Measurements from ENCODE around the gene OR4K17.
"Not testable (repeated sequence)": the region's sequence is repeated elsewhere in the genome, so short reads cannot be mapped to it uniquely, and the experiment has no call there.

OR4K17 gene

GRCh38 chr14:20110438-20110837 is at the start of gene OR4K17:
OR4K17 (plus strand) TSS chr14:20110739; CDS start chr14:20117500, 6,761 bp downstream.
- DNase-seq = no peak

DNA sequence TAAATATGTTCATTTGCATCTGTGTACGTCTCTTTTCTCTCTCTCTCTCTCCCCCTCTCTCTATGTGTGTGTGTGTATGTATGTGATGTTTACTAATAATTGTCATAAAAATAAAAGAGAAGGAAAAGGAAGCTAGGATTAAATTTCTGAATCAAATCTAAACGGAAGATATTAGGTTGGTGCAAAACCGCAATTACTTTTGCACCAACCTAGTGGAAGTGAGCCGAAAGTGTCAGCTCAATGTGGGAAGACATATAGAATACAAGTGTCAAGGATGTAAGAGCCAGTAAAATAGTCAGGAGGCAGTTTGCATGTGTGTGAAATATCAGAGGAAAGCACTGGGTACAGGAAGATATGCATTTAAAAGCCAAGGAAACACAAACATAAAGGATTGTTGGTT is 18.5 kb upstream of the OR4K17 start:
- DNase-seq = no peak

DNA sequence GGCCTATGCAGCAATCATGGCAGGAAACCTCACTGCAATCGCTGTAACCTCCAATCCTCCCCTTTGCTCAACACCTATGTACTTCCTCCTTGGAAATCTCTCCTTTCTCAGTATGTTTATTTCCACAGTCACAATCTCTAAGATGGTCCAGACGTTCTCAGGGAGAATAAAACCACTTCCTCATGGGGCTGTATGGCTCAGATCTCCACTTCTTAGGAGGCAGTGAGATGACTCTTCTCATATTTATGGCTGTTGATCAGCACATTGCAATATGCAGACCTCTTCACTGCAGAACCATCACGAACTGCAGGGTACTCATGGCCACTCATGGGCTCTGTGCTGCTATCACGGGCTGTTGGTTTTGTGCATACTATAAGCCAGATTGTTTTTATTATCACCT is 17.1 kb upstream of the OR4K17 start:
- DNase-seq = no peak

GRCh38 chr14:20098926-20099770 is 11.4 kb upstream of the OR4K17 start:
- not testable (repeated sequence) for DNase-seq

DNA sequence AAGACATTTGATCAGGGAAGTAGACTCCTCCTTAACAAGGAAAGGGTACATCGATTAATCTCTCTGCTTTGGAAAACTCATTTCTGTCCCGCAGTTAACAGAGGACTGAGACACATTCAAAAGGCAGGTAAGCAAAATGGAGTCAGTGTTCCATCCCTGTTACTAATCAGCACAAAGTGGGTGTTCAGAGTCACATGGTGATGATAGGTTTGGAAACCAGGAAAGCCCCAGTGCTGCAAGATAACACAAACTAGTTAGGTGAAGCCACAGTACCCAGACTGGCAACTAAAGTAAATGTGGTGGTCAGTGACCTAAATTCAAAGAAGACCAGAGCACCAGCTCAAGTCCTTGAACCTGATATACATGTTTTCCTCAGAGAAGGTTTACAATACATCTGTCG is 1.8 kb downstream of the OR4K17 start:
- no peak for DNase-seq

- no peak for DNase-seq
Measured at GRCh38 chr14:20116748-20117147, 6.2 kb downstream of the OR4K17 start.

DNA sequence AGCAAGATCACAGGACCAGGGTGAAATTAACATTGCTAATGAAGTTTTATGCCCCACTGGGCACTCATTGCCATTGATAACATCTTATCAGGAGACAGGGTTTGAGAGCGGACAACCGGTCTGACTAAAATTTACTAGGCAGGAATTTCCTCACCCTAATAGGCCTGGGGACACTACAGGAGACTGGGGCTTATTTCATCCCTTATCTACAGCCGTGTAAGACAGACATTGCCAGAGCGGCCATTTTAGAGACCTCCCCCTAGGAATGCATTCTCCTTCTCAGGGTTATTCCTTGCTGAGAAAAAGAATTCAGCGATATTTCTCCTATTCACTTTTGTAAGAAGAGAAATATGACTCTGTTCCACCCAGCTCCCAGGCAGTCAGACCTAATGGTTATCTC is 8.3 kb downstream of the OR4K17 start:
- DNase-seq = no peak

DNA sequence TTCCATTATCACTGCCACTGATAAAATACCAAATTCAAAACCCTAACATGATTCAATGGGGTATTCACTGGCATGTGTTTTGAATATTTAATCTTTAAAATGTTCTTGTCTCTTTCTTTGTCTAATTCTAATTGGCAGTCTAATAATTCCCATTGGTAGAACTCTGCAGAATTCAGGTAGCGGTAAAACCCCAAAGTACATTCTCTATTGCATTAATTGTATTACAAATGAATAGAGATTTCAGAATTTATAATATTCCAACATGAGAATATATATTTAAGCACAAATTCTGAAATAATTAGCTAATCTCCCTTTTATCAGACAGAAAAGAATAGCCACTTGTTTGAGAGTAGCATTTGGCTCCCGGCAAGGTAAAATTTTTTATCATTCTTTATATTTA is 28.0 kb downstream of the OR4K17 start, which contains the start of gene OR4N5:
Gene OR4N5, plus strand, starts transcription at position 301 of the 400 bp plus-strand sequence. CDS start 4,916 bp downstream, outside the sequence.
- no peak for DNase-seq

- peak; percentile 16 for DNase-seq
Measured at GRCh38 chr14:20143911-20144310, 33.4 kb downstream of the OR4K17 start.

- DNase-seq = no peak
Measured at GRCh38 chr14:20144820-20145219, 34.3 kb downstream of the OR4K17 start.

GRCh38 chr14:20164462-20164861 is 53.9 kb downstream of the OR4K17 start:
- DNase-seq = no peak

DNA sequence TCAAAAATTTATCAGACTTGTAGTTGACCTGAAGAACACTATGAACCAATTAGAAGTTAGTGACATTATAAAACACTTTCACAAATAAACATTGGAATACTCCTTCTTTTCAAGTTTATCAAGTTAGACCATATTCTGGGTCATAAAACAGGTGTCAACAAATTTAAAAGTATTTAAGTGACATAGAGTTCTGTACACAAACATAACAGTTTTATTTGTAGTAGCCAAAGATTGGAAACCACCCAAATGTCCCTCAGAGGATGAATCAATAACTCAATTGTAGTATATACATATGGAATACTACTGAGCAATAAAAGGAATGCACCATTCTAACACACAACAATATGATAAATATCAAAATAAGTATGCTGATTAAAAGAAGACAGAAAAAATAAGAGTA is 56.6 kb downstream of the OR4K17 start:
- no peak for DNase-seq

DNA sequence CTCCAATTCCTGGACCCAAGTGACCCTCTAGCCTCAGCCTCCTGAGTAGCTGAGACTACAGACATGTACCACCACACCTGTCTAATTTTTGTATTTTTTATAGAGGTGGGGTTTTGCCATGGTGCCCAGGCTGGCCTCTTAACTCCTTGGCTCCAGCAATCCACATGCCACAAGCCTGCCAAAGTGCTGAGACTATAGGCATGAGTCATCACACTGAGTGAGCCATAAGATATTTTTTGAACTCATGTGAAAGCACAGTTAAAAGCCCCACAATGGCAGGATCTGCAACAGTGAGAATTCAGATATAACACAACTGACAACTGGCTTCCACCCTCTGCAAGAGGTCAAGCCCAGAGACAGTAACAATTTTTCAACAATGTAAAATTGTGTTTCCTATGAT is 59.3 kb downstream of the OR4K17 start:
- not testable (repeated sequence) for DNase-seq

Data from RPMI8226 (cell line).